Activated naive CD4-positive, alpha-beta T cell treated with anti-CD3 and anti-CD28 coated beads, Interleukin-2, amount 50 U/mL, for 16 hours (primary cell): ENCODE data around the gene MYO10.
"Not testable (repeated sequence)": the region's sequence is repeated elsewhere in the genome, so short reads cannot be mapped to it uniquely, and the experiment has no call there.

Source experiments
- DNase-seq: peaks from one replicate; pipeline ENCODE4 v3.0.0-alpha.2; 2020

The MYO10 gene

GRCh38 chr5:16936150-16936988 lies at the start of gene MYO10:
Gene MYO10, minus strand, starts transcription at chr5:16936288. Its CDS starts 480 bp downstream, at chr5:16935808.
- DNase-seq: peak; percentile 32

- DNase-seq: not testable (repeated sequence)
Measured at GRCh38 chr5:16985304-16985703, 49.2 kb upstream of the MYO10 start.

- DNase-seq: no peak
Measured at GRCh38 chr5:16983972-16984371, 47.9 kb upstream of the MYO10 start.

- no peak for DNase-seq
Measured at GRCh38 chr5:16983022-16983639, 47.0 kb upstream of the MYO10 start.

GRCh38 chr5:16981700-16982099 lies 45.6 kb upstream of the MYO10 start:
- DNase-seq: no peak

- no peak for DNase-seq
Measured at GRCh38 chr5:16980983-16981382, 44.9 kb upstream of the MYO10 start.

GRCh38 chr5:16978296-16978695 lies 42.2 kb upstream of the MYO10 start:
- no peak for DNase-seq

GRCh38 chr5:16976625-16977008 lies 40.5 kb upstream of the MYO10 start:
- no peak for DNase-seq

GRCh38 chr5:16975950-16976624 lies 40.0 kb upstream of the MYO10 start:
- DNase-seq: no peak

- DNase-seq: no peak
Measured at GRCh38 chr5:16974981-16975380, 38.9 kb upstream of the MYO10 start.

GRCh38 chr5:16970826-16971225 lies 34.7 kb upstream of the MYO10 start:
- DNase-seq: no peak

GRCh38 chr5:16970260-16970659 lies 34.2 kb upstream of the MYO10 start:
- no peak for DNase-seq

GRCh38 chr5:16965581-16965980 lies 29.5 kb upstream of the MYO10 start:
- no peak for DNase-seq

- no peak for DNase-seq
Measured at GRCh38 chr5:16963821-16964220, 27.7 kb upstream of the MYO10 start.

GRCh38 chr5:16961131-16961530 lies 25.0 kb upstream of the MYO10 start:
- no peak for DNase-seq

GRCh38 chr5:16957304-16958196 lies 21.5 kb upstream of the MYO10 start:
- no peak for DNase-seq

- no peak for DNase-seq
Measured at GRCh38 chr5:16953729-16954128, 17.6 kb upstream of the MYO10 start.

- DNase-seq: no peak
Measured at GRCh38 chr5:16952968-16953671, 17.0 kb upstream of the MYO10 start.

GRCh38 chr5:16946725-16947124 lies 10.6 kb upstream of the MYO10 start:
- DNase-seq: no peak

- DNase-seq: no peak
Measured at GRCh38 chr5:16944816-16945562, 8.9 kb upstream of the MYO10 start.
